ENCODE data around the gene SYT2.

DNA sequence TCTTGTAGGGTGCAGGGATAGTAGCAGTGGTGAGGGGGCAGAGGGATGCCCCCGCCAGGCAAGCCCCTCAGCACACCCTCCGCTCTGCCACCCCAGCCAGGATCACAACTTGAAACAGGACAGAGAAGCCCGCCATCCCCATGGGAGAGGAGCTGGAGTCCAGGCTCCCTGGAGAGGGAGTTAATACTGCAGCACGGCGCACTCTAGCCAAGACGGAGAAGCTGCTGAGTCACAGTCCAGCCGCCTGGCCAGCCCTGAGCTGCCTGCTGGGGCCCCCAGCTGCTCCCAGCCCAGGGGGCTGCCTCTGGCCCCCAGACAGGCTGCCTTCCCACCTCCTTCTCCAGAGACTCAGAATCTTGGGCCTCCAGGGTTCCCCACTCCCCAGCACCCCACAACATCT lies 87.2 kb downstream of the SYT2 start:
- TF ChIP-seq, protein P1, sequence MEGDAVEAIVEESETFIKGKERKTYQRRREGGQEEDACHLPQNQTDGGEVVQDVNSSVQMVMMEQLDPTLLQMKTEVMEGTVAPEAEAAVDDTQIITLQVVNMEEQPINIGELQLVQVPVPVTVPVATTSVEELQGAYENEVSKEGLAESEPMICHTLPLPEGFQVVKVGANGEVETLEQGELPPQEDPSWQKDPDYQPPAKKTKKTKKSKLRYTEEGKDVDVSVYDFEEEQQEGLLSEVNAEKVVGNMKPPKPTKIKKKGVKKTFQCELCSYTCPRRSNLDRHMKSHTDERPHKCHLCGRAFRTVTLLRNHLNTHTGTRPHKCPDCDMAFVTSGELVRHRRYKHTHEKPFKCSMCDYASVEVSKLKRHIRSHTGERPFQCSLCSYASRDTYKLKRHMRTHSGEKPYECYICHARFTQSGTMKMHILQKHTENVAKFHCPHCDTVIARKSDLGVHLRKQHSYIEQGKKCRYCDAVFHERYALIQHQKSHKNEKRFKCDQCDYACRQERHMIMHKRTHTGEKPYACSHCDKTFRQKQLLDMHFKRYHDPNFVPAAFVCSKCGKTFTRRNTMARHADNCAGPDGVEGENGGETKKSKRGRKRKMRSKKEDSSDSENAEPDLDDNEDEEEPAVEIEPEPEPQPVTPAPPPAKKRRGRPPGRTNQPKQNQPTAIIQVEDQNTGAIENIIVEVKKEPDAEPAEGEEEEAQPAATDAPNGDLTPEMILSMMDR (IDR thresholded peaks at IDR 0.05): no peak
- TF ChIP-seq MYBL2 (CRISPR knock-in tag; IDR thresholded peaks at IDR 0.05): no peak
- no peak for TF ChIP-seq ESRRA (CRISPR knock-in tag; IDR thresholded peaks at IDR 0.05; ENCODE audit: borderline replicate concordance)
- no peak for TF ChIP-seq ZNF263 (CRISPR knock-in tag; IDR thresholded peaks at IDR 0.05; ENCODE audit: low read depth)
- TF ChIP-seq GTF2I (CRISPR knock-in tag; conservative IDR thresholded peaks at IDR 0.05): no peak
- TF ChIP-seq NR3C1 (CRISPR knock-in tag; conservative IDR thresholded peaks at IDR 0.05; ENCODE audit: low read depth): no peak
- TF ChIP-seq, protein P2, sequence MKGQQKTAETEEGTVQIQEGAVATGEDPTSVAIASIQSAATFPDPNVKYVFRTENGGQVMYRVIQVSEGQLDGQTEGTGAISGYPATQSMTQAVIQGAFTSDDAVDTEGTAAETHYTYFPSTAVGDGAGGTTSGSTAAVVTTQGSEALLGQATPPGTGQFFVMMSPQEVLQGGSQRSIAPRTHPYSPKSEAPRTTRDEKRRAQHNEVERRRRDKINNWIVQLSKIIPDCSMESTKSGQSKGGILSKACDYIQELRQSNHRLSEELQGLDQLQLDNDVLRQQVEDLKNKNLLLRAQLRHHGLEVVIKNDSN (CRISPR knock-in tag; IDR thresholded peaks at IDR 0.05): no peak
- TF ChIP-seq GABPB1 (CRISPR knock-in tag; IDR thresholded peaks at IDR 0.05): no peak
- TF ChIP-seq MXD4 (CRISPR knock-in tag; IDR thresholded peaks at IDR 0.05; ENCODE audit: borderline replicate concordance): no peak
- no peak for TF ChIP-seq ATF1 (CRISPR knock-in tag; IDR thresholded peaks at IDR 0.05)
- no peak for TF ChIP-seq ZNF138 (CRISPR knock-in tag; conservative IDR thresholded peaks at IDR 0.05)
- TF ChIP-seq ZNF671 (CRISPR knock-in tag; IDR thresholded peaks at IDR 0.05): no peak

Data from WTC11 (cell line).